ENCODE data around the gene CCNG2.
"Not testable (repeated sequence)": the region's sequence is repeated elsewhere in the genome, so short reads cannot be mapped to it uniquely, and the experiment has no call there.

The CCNG2 gene

GRCh38 chr4:77132652-77133312 is 24.2 kb upstream of the CCNG2 start:
- Histone ChIP-seq H3K36me3 (ENCODE audit: low read length) (no peaks in the 10 kb centered on the region), H3K27ac (ENCODE audit: low read depth, low read length) (no peak overlapping the region), H3K9me3 (ENCODE audit: insufficient read depth, low read length) (no peaks in the 10 kb centered on the region), H4K20me1 (ENCODE audit: low read depth, low read length) (no peaks in the 10 kb centered on the region), H3K27me3 (ENCODE audit: low read length) (no peaks in the 10 kb centered on the region), H3F3A (ENCODE audit: insufficient read depth) (no peaks in the 10 kb centered on the region), H3K4me2 (ENCODE audit: low read depth, low read length, poor library complexity, severe bottlenecking) (no peak overlapping the region), H3K9me2 (replicated peaks; ENCODE audit: insufficient read depth, low read length) (no peaks in the 10 kb centered on the region), H2AFZ (ENCODE audit: low read depth, low read length, severe bottlenecking) (no peak overlapping the region), H3K9ac (ENCODE audit: low read length) (no peak overlapping the region), H3K79me2 (ENCODE audit: insufficient read depth, low read length) (no peaks in the 10 kb centered on the region), H3K4me3 (ENCODE audit: insufficient read depth, low read length, poor library complexity, severe bottlenecking) (no peak overlapping the region)
- TF ChIP-seq EZH2phosphoT487 (conservative IDR thresholded peaks at IDR 0.05; ENCODE audit: low read length) = no peak
- TF ChIP-seq CTCF (IDR thresholded peaks at IDR 0.05; ENCODE audit: insufficient read depth, low read length, poor library complexity, severe bottlenecking) = no peak

GRCh38 chr4:77137448-77137847 is 19.6 kb upstream of the CCNG2 start:
- H3K79me2 ChIP-seq (ENCODE audit: insufficient read depth, low read length); H3K36me3 ChIP-seq (ENCODE audit: low read length); H3K4me3 ChIP-seq (ENCODE audit: insufficient read depth, low read length, poor library complexity, severe bottlenecking); H3K9me2 ChIP-seq (replicated peaks; ENCODE audit: insufficient read depth, low read length); H3K27ac ChIP-seq (ENCODE audit: low read depth, low read length); H3K27me3 ChIP-seq (ENCODE audit: low read length); H2AFZ ChIP-seq (ENCODE audit: low read depth, low read length, severe bottlenecking); H4K20me1 ChIP-seq (ENCODE audit: low read depth, low read length); H3K9ac ChIP-seq (ENCODE audit: low read length); H3K9me3 ChIP-seq (ENCODE audit: insufficient read depth, low read length); H3F3A ChIP-seq (ENCODE audit: insufficient read depth): not testable (repeated sequence)
- H3K4me2 ChIP-seq (ENCODE audit: low read depth, low read length, poor library complexity, severe bottlenecking) = peak overlapping the region; percentile 32

- TF ChIP-seq CTCF (IDR thresholded peaks at IDR 0.05; ENCODE audit: insufficient read depth, low read length, poor library complexity, severe bottlenecking) (no peak), EZH2phosphoT487 (conservative IDR thresholded peaks at IDR 0.05; ENCODE audit: low read length) (no peak)
These were observed 14.9 kb upstream of the CCNG2 start for GRCh38 chr4:77141964-77142645.

GRCh38 chr4:77142646-77143028 is 14.4 kb upstream of the CCNG2 start:
- no peak overlapping the region for H3K4me2 ChIP-seq (ENCODE audit: low read depth, low read length, poor library complexity, severe bottlenecking)
- H3K9ac ChIP-seq (ENCODE audit: low read length) = no peak overlapping the region
- no peak overlapping the region for H2AFZ ChIP-seq (ENCODE audit: low read depth, low read length, severe bottlenecking)

More at GRCh38 chr4:77141964-77142645, 14.9 kb upstream of the CCNG2 start:
- Histone ChIP-seq H3K4me3 (ENCODE audit: insufficient read depth, low read length, poor library complexity, severe bottlenecking) (no peak overlapping the region), H3K27ac (ENCODE audit: low read depth, low read length) (no peak overlapping the region), H3K9me2 (replicated peaks; ENCODE audit: insufficient read depth, low read length) (no peaks in the 10 kb centered on the region), H4K20me1 (ENCODE audit: low read depth, low read length) (no peaks in the 10 kb centered on the region), H3K79me2 (ENCODE audit: insufficient read depth, low read length) (no peaks in the 10 kb centered on the region), H2AFZ (ENCODE audit: low read depth, low read length, severe bottlenecking) (no peak overlapping the region), H3K9me3 (ENCODE audit: insufficient read depth, low read length) (no peaks in the 10 kb centered on the region), H3F3A (ENCODE audit: insufficient read depth) (no peaks in the 10 kb centered on the region), H3K4me2 (ENCODE audit: low read depth, low read length, poor library complexity, severe bottlenecking) (no peak overlapping the region), H3K9ac (ENCODE audit: low read length) (no peak overlapping the region), H3K27me3 (ENCODE audit: low read length) (no peaks in the 10 kb centered on the region), H3K36me3 (ENCODE audit: low read length) (no peaks in the 10 kb centered on the region)

More at GRCh38 chr4:77142646-77143028, 14.4 kb upstream of the CCNG2 start:
- H3F3A ChIP-seq (ENCODE audit: insufficient read depth) = no peaks in the 10 kb centered on the region
- TF ChIP-seq CTCF (IDR thresholded peaks at IDR 0.05; ENCODE audit: insufficient read depth, low read length, poor library complexity, severe bottlenecking) (no peak), EZH2phosphoT487 (conservative IDR thresholded peaks at IDR 0.05; ENCODE audit: low read length) (no peak)
- H3K27me3 ChIP-seq (ENCODE audit: low read length) = no peaks in the 10 kb centered on the region
- no peaks in the 10 kb centered on the region for H4K20me1 ChIP-seq (ENCODE audit: low read depth, low read length)
- H3K9me3 ChIP-seq (ENCODE audit: insufficient read depth, low read length) = no peaks in the 10 kb centered on the region
- no peaks in the 10 kb centered on the region for H3K79me2 ChIP-seq (ENCODE audit: insufficient read depth, low read length)
- H3K27ac ChIP-seq (ENCODE audit: low read depth, low read length) = no peak overlapping the region
- H3K36me3 ChIP-seq (ENCODE audit: low read length) = no peaks in the 10 kb centered on the region
- H3K9me2 ChIP-seq (replicated peaks; ENCODE audit: insufficient read depth, low read length) = no peaks in the 10 kb centered on the region
- H3K4me3 ChIP-seq (ENCODE audit: insufficient read depth, low read length, poor library complexity, severe bottlenecking) = no peak overlapping the region
